ENCODE data around the gene COA5.

The COA5 gene

DNA sequence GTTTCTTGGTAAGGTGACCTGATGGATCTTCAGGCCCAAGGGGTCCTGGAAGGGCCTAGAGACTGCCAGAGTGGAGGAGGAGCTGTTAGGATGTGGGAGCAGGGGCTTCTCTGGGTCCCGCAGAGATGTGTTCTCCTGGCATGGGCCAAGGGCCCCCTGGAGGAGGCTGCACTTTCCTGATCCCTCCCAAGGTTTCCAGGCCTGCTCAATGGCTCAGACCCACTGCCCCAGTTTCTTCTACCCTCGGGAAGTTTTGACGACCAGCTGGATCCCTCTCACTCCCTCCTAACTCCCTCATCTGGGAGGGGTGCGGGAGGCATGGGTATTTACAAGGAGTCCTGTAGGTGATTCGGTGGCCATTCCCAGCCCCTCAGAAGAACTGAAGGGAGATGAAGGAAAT lies 36.1 kb downstream of the COA5 start:
- no peaks in the 10 kb centered on the region for H3K27me3 ChIP-seq (ENCODE audit: low read length)
- H3K36me3 ChIP-seq (ENCODE audit: low read length) = no peaks in the 10 kb centered on the region

DNA sequence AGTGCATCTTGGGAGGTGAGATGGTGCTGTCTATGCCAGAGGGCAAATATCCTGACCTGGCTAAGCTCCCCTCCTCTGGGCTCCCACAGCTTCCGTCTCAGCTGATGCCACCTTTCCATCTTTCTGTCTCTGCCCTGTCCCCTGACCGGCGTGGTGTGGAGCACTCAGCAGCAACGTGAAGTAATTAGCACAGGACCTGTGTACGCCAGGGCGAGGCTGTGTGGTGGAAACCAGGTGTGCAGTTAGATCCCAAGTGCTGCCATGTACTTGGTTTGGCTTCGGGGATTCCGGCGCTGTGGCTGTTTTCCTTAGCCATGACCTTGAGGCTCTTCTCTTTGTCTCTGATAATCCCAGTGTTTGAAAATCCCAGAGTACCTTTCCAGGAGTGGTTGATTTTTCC lies 36.5 kb downstream of the COA5 start:
- H3K9me2 ChIP-seq (replicated peaks; ENCODE audit: insufficient read depth, low read length) = no peaks in the 10 kb centered on the region
- H3K27ac ChIP-seq (ENCODE audit: low read depth, low read length) = no peak overlapping the region
- no peaks in the 10 kb centered on the region for H3F3A ChIP-seq (ENCODE audit: insufficient read depth)
- no peaks in the 10 kb centered on the region for H3K79me2 ChIP-seq (ENCODE audit: insufficient read depth, low read length)
- no peak overlapping the region for H3K4me2 ChIP-seq (ENCODE audit: low read depth, low read length, poor library complexity, severe bottlenecking)
- no peaks in the 10 kb centered on the region for H4K20me1 ChIP-seq (ENCODE audit: low read depth, low read length)
- no peak overlapping the region for H2AFZ ChIP-seq (ENCODE audit: low read depth, low read length, severe bottlenecking)
- no peak overlapping the region for H3K9ac ChIP-seq (ENCODE audit: low read length)
- H3K9me3 ChIP-seq (ENCODE audit: insufficient read depth, low read length) = no peaks in the 10 kb centered on the region
- H3K36me3 ChIP-seq (ENCODE audit: low read length) = no peaks in the 10 kb centered on the region
- no peak overlapping the region for H3K4me3 ChIP-seq (ENCODE audit: insufficient read depth, low read length, poor library complexity, severe bottlenecking)
- TF ChIP-seq, protein P1, sequence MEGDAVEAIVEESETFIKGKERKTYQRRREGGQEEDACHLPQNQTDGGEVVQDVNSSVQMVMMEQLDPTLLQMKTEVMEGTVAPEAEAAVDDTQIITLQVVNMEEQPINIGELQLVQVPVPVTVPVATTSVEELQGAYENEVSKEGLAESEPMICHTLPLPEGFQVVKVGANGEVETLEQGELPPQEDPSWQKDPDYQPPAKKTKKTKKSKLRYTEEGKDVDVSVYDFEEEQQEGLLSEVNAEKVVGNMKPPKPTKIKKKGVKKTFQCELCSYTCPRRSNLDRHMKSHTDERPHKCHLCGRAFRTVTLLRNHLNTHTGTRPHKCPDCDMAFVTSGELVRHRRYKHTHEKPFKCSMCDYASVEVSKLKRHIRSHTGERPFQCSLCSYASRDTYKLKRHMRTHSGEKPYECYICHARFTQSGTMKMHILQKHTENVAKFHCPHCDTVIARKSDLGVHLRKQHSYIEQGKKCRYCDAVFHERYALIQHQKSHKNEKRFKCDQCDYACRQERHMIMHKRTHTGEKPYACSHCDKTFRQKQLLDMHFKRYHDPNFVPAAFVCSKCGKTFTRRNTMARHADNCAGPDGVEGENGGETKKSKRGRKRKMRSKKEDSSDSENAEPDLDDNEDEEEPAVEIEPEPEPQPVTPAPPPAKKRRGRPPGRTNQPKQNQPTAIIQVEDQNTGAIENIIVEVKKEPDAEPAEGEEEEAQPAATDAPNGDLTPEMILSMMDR (IDR thresholded peaks at IDR 0.05; ENCODE audit: insufficient read depth, low read length, poor library complexity, severe bottlenecking) = no peak
- TF ChIP-seq EZH2phosphoT487 (conservative IDR thresholded peaks at IDR 0.05; ENCODE audit: low read length) = no peak
- H3K27me3 ChIP-seq (ENCODE audit: low read length) = no peaks in the 10 kb centered on the region

More for the DNA sequence above, 36.1 kb downstream of the COA5 start:
- Histone ChIP-seq H2AFZ (ENCODE audit: low read depth, low read length, severe bottlenecking) (no peak overlapping the region), H4K20me1 (ENCODE audit: low read depth, low read length) (no peaks in the 10 kb centered on the region), H3F3A (ENCODE audit: insufficient read depth) (no peaks in the 10 kb centered on the region), H3K79me2 (ENCODE audit: insufficient read depth, low read length) (no peaks in the 10 kb centered on the region), H3K4me2 (ENCODE audit: low read depth, low read length, poor library complexity, severe bottlenecking) (no peak overlapping the region), H3K4me3 (ENCODE audit: insufficient read depth, low read length, poor library complexity, severe bottlenecking) (no peak overlapping the region), H3K9me2 (replicated peaks; ENCODE audit: insufficient read depth, low read length) (no peaks in the 10 kb centered on the region), H3K9ac (ENCODE audit: low read length) (no peak overlapping the region), H3K27ac (ENCODE audit: low read depth, low read length) (no peak overlapping the region), H3K9me3 (ENCODE audit: insufficient read depth, low read length) (no peaks in the 10 kb centered on the region)
- no peak for TF ChIP-seq EZH2phosphoT487 (conservative IDR thresholded peaks at IDR 0.05; ENCODE audit: low read length)
- TF ChIP-seq, protein P1 (IDR thresholded peaks at IDR 0.05; ENCODE audit: insufficient read depth, low read length, poor library complexity, severe bottlenecking) = no peak

DNA sequence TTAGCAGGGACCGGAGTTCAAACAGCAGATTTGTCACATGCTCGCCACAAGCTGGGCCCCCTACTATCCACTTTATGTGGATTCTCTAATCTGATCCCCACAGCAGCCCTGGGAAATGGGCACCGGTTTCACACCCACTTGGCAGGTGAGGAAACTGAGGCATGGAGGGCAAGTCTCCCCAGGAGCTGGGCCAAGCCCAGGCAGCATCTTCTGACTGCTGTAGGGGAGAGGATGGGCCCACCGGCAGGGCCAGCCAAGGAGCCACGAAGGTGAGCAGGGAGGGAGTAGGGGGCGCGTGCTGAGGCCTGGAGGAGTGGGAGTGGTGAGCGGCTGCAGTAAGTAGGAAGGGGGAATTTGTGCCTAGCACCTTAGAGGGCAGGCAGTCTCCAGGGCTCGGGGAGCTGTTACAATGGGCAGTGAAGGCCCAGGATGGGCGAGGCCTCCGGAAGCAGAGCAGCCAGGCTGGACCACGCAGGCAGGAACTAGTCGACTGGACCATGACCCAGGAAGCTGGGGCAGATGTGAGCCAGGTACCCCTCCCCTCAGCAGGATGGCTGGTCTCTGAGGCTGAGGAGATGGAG lies 37.1 kb downstream of the COA5 start:
- Histone ChIP-seq H4K20me1 (ENCODE audit: low read depth, low read length) (no peaks in the 10 kb centered on the region), H3K4me2 (ENCODE audit: low read depth, low read length, poor library complexity, severe bottlenecking) (no peak overlapping the region), H2AFZ (ENCODE audit: low read depth, low read length, severe bottlenecking) (no peak overlapping the region), H3K4me3 (ENCODE audit: insufficient read depth, low read length, poor library complexity, severe bottlenecking) (no peak overlapping the region), H3F3A (ENCODE audit: insufficient read depth) (no peaks in the 10 kb centered on the region), H3K9ac (ENCODE audit: low read length) (no peak overlapping the region), H3K36me3 (ENCODE audit: low read length) (no peaks in the 10 kb centered on the region), H3K79me2 (ENCODE audit: insufficient read depth, low read length) (no peaks in the 10 kb centered on the region), H3K27me3 (ENCODE audit: low read length) (no peaks in the 10 kb centered on the region), H3K9me3 (ENCODE audit: insufficient read depth, low read length) (no peaks in the 10 kb centered on the region), H3K27ac (ENCODE audit: low read depth, low read length) (no peak overlapping the region), H3K9me2 (replicated peaks; ENCODE audit: insufficient read depth, low read length) (no peaks in the 10 kb centered on the region)
- TF ChIP-seq, protein P1 (IDR thresholded peaks at IDR 0.05; ENCODE audit: insufficient read depth, low read length, poor library complexity, severe bottlenecking) = no peak
- no peak for TF ChIP-seq EZH2phosphoT487 (conservative IDR thresholded peaks at IDR 0.05; ENCODE audit: low read length)

All from SU-DHL-6 (cell line).